ENCODE results near the gene PRKCI.
A peak's percentile ranks its signal among the peaks of the same experiment; 100 is the strongest.

The PRKCI gene

DNA sequence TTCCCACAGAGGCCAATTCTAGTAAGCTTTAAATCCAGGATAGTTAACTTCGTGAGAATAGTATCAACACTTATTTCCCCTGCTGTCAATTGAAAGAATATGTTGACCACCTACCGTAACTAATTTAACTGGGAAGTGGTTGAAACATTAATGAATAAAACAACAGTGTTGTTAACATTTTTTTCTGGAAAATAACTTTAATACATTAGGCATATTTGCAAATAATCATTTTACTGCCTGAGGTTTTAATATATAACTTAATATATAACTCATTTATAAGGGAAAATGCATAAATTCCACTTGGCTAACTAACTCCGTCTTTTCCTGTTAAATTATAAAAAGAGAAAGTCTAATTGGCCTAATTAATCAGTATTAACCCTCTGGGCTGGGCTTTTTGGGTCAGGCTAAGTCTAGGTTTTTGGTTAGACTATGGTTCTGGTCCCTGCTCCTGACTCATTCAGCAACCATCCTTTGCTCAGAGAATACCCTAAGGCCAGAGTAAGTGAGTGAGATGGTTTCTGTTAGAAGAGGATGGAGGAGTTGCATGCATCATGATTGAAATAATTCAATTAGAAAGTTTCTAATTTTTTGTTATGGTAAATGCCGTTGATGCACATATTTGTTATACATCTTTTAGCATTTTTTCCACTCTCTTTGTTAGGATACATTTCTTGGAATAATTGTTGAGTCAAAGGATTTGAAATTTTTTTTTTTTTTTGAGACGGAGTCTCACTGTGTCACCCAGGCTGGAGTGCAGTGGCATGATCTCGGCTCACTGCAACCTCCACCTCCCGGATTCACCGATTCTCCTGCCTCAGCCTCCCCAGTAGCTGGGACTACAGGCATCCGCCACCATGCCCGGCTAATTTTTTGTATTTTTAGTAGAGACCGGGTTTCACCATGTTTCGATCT, 124.5 kb downstream of the PRKCI start:
- peak in 1 of 2 donors; percentile 27 for ATAC-seq

GRCh38 chr3:170350515-170351413, 128.5 kb downstream of the PRKCI start:
- ATAC-seq, result no peak

DNA sequence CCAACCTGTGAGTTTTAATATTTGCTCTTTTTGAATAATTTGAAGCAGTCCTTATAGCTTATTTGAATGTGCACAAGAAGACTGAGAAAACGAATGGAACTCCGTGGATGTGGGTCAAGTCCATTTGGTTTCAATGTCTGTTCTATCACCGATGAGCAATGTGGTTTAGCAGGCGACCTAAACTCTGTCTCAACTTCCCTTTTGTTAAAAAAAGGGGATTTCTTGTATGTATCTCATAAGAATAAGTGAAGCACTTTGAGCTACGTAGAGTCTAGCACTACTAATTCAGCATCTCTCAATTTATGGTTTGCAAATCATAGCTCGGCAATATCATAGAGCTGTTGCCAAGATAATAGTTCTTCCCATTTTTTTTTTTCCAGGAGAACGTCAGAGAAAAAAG, 130.7 kb downstream of the PRKCI start:
- no peak for ATAC-seq

- ATAC-seq, result no peak
Observed at GRCh38 chr3:170353485-170353884, 131.3 kb downstream of the PRKCI start.

GRCh38 chr3:170354760-170355159, 132.5 kb downstream of the PRKCI start:
- ATAC-seq, result no peak
